Smooth muscle cell (in vitro differentiated cells): Measurements from ENCODE around the gene PHYHD1. TPM values are rescaled to one million over a fixed set of nuclear protein-coding genes. Genes with fewer than 3 reads are reported as not detected.
A peak's percentile ranks its signal among the peaks of the same experiment; 100 is the strongest.

Source experiments
- DNase-seq: peaks from one replicate; lab custom pipeline; 2025; ENCODE audit not compliant: unreplicated experiment; lab: John Stamatoyannopoulos, UW
- H2AFZ ChIP-seq: fragments of 200-600 bp; sonication (generic); 2 replicates; pipeline ENCODE4 v1.6.0; 2016; ENCODE audit warnings: antibody characterized with exemption, low read depth, mild to moderate bottlenecking
- H3F3A ChIP-seq: fragments of 200-600 bp; sonication (generic); 2 replicates; pipeline ENCODE4 v1.6.0; 2017; ENCODE audit warnings: antibody characterized with exemption, low read depth
- H3K27ac ChIP-seq: fragments of 200-600 bp; sonication (generic); 2 replicates; pipeline ENCODE4 v1.5.1; 2016; ENCODE audit warnings: low read depth, mild to moderate bottlenecking
- H3K27me3 ChIP-seq: fragments of 200-600 bp; sonication (generic); 2 replicates; pipeline ENCODE4 v1.6.1; 2016; ENCODE audit warnings: low read depth, mild to moderate bottlenecking
- H3K36me3 ChIP-seq: fragments of 200-600 bp; sonication (generic); 2 replicates; pipeline ENCODE4 v1.5.1; 2016; ENCODE audit warnings: low read depth
- H3K4me1 ChIP-seq: fragments of 200-600 bp; sonication (generic); 2 replicates; pipeline ENCODE4 v1.5.1; 2016; ENCODE audit warnings: low read depth
- H3K4me2 ChIP-seq: fragments of 200-600 bp; sonication (generic); 2 replicates; pipeline ENCODE4 v1.6.0; 2016; ENCODE audit warnings: mild to moderate bottlenecking
- H3K4me3 ChIP-seq: fragments of 200-600 bp; sonication (generic); 2 replicates; pipeline ENCODE4 v1.5.1; 2016; ENCODE audit warnings: mild to moderate bottlenecking
- H3K79me2 ChIP-seq: fragments of 200-600 bp; sonication (generic); 2 replicates; pipeline ENCODE4 v1.6.0; 2016; ENCODE audit warnings: low read depth, mild to moderate bottlenecking
- H3K9ac ChIP-seq: fragments of 200-600 bp; sonication (generic); 2 replicates; pipeline ENCODE4 v1.6.0; 2016; ENCODE audit warnings: low read depth
- H3K9me3 ChIP-seq: fragments of 200-600 bp; sonication (generic); replicated peaks from 2 replicates; pipeline ENCODE4 v1.5.1; 2016; ENCODE audit warnings: low read depth
- H4K20me1 ChIP-seq: fragments of 200-600 bp; sonication (generic); 2 replicates; pipeline ENCODE4 v1.6.0; 2016; ENCODE audit warnings: low read depth
- WGBS: methylation state at CpG from one replicate; pipeline ENCODE4 v1.1.7; 2016; ENCODE audit warnings: low lambda C conversion rate; 5-methylcytosine and 5-hydroxymethylcytosine counted together
- polyA plus RNA-seq: library from polyadenylated mRNA; unstranded; fragments of >200 nt; fragmentation: Nextera tagmentation; extraction: Ambion mirVana; gene quantifications from 2 replicates; pipeline ENCODE4 v1.2.1, GENCODE V29; 2016
- total RNA-seq: library from RNA; depleted of rRNA; stranded (reverse); fragments of >200 nt; gene quantifications from 2 replicates; pipeline ENCODE4 v1.2.3, GENCODE V29; 2014
- TF ChIP-seq, protein P1 (sequence below): fragments of 200-600 bp; sonication (generic); IDR thresholded peaks from 2 replicates; pipeline ENCODE4 v1.5.1; 2017; ENCODE audit warnings: borderline replicate concordance, mild to moderate bottlenecking, antibody characterized with exemption; ENCODE audit not compliant: insufficient read depth, poor library complexity, severe bottlenecking

The PHYHD1 gene
- total and polyA plus RNA-seq, 2 experiments from 2014 or later, result 7.3 to 37.6 TPM

DNA sequence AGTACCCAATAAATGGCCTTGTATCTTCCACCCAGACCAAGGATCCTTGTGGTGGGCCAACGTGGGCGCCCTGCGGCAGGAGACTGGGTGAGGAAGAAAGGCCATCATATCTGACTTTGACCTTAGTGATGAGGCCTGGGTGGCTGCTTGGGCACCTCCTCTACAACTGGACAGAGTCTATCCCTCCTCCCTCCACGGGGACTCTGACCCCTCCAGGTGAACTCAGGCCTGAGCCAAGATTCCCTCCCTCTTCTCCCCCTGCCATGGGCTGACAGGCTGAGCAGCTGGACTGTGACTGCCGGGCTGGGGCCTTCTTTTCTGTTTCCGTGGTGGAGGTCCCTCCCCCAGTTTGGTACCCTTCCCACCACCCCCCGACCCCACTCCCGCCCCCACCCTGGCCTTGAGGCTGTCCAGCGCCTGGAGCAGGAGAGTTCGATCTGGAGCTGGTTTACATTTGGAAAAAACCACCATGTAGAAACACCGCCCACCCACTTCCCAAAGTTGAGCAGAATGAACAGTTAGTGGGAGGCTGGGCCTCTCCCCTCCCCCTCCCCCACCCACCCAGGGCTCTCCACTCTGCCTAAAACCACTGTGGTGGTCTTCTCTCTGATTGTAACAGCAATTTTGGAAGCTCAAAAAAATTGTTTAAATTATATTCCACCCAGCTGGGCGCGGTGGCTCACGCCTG lies 1.2 kb upstream of the PHYHD1 start:
- WGBS, result 59% methylated on average over 13 of the region's 14 CpGs
- no peak for DNase-seq
- Histone ChIP-seq H3K27ac (peak overlapping the region; percentile 13), H3K4me1 (peaks cover 10% of the 10 kb centered on the region), H3K9ac (no peak overlapping the region), H3K36me3 (no peaks in the 10 kb centered on the region), H3K79me2 (peaks cover 11% of the 10 kb centered on the region), H3K9me3 (no peaks in the 10 kb centered on the region), H3F3A (peaks cover 4% of the 10 kb centered on the region), H4K20me1 (peaks cover 6% of the 10 kb centered on the region), H3K4me3 (no peak overlapping the region), H3K27me3 (no peaks in the 10 kb centered on the region), H3K4me2 (peak overlapping the region; percentile 51), H2AFZ (no peak overlapping the region)
- TF ChIP-seq, protein P1, sequence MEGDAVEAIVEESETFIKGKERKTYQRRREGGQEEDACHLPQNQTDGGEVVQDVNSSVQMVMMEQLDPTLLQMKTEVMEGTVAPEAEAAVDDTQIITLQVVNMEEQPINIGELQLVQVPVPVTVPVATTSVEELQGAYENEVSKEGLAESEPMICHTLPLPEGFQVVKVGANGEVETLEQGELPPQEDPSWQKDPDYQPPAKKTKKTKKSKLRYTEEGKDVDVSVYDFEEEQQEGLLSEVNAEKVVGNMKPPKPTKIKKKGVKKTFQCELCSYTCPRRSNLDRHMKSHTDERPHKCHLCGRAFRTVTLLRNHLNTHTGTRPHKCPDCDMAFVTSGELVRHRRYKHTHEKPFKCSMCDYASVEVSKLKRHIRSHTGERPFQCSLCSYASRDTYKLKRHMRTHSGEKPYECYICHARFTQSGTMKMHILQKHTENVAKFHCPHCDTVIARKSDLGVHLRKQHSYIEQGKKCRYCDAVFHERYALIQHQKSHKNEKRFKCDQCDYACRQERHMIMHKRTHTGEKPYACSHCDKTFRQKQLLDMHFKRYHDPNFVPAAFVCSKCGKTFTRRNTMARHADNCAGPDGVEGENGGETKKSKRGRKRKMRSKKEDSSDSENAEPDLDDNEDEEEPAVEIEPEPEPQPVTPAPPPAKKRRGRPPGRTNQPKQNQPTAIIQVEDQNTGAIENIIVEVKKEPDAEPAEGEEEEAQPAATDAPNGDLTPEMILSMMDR, result no peak

DNA sequence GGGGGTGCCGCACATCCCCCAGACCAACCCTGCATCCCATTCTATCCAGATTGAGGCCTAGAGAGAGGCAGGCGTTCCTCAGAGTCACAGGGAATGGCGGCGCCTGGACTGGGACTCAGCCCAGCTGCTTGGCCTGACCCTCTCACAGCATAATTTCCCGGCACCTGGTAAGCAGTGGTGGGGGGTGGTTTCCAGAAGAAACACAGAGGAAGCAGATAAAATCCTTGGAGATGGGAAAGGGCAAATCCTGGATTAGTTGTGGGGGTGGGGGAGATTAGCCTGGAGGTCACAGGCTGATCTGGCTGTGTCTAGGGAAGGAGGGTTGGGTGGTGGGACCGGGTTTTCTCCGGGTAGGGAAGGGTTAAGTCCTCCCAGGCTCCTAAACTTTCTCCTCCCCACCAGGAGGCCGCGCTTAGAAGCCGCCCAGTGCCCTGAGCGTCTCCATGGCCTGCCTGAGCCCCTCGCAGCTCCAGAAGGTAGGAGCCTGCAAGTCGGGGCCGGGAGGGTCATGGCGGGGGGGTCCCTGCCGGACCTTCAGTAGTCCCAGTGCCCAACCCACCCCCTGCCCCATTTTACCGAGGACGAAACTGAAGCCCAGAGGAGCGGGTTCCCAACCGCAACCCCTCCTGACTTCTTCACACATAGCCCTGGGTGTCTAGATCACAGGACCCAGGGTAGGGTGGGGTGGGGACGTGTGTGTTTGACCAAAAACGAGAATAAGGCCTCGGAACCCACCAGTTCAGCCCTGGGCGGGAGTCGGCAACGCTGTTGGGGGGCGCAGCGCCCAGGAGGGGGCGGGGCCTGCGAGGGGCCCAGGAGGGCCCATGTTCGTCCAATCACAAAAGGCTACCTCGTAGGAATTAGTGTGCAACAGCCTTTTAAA lies 1.3 kb downstream of the PHYHD1 start:
- Histone ChIP-seq H3K27me3 (no peaks in the 10 kb centered on the region), H3F3A (peaks cover 4% of the 10 kb centered on the region), H3K4me1 (peaks cover 10% of the 10 kb centered on the region), H3K4me3 (peak overlapping the region; percentile 55), H3K36me3 (no peaks in the 10 kb centered on the region), H3K4me2 (peak overlapping the region; percentile 87), H3K9me3 (no peaks in the 10 kb centered on the region), H3K79me2 (peaks cover 5% of the 10 kb centered on the region), H2AFZ (no peak overlapping the region), H3K9ac (peak overlapping the region; percentile 52), H4K20me1 (no peaks in the 10 kb centered on the region), H3K27ac (peak overlapping the region; percentile 70)
- TF ChIP-seq, protein P1, result no peak
- peak; percentile 73 for DNase-seq
- 3% methylated on average over 18 of the region's 32 CpGs for WGBS

DNA sequence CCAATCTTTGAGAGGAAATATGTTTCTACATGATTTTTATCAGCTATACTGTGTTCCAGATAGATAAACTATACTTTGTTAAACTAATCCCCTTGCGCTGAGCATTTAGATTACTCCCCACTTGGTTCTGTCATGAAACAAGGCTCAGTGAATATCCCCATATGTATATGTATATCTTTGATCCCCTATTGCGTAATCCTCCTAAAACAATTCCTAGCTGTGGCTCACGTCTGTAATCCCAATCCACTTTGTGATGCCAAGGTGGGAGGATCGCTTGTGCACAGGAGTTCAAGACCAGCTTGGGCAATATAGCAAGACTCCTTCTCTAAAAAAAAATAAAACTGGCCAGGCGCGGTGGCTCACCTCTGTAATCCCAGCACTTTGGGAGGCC lies 2.7 kb downstream of the PHYHD1 start:
- WGBS, result 83% methylated on average over 6 of the region's 6 CpGs
- DNase-seq, result no peak
- H3K4me1 ChIP-seq, result peaks cover 10% of the 10 kb centered on the region
- no peak overlapping the region for H3K9ac ChIP-seq
- no peak overlapping the region for H3K4me3 ChIP-seq
- no peaks in the 10 kb centered on the region for H4K20me1 ChIP-seq
- no peak overlapping the region for H3K27ac ChIP-seq
- H3K27me3 ChIP-seq, result no peaks in the 10 kb centered on the region
- no peaks in the 10 kb centered on the region for H3K9me3 ChIP-seq
- peaks cover 5% of the 10 kb centered on the region for H3K79me2 ChIP-seq
- TF ChIP-seq, protein P1, result no peak
- H3F3A ChIP-seq, result peaks cover 4% of the 10 kb centered on the region
- H3K36me3 ChIP-seq, result no peaks in the 10 kb centered on the region
- no peak overlapping the region for H2AFZ ChIP-seq
- H3K4me2 ChIP-seq, result no peak overlapping the region
